GM19468 (cell line): ENCODE results near the gene PDGFD.

ENCODE experiments used
- ATAC-seq: cut with Tn5 transposase; IDR thresholded peaks from one replicate; pipeline ENCODE4 v1.9.1; 2021; ENCODE audit warnings: mild to moderate bottlenecking, moderate library complexity, moderate number of reproducible peaks; ENCODE audit not compliant: unreplicated experiment; ENCODE audit errors: extremely low read depth

PDGFD gene

GRCh38 chr11:104146943-104147342 lies 17.0 kb downstream of the PDGFD start:
- no peak for ATAC-seq

GRCh38 chr11:104146421-104146820 lies 17.5 kb downstream of the PDGFD start:
- ATAC-seq: no peak

- no peak for ATAC-seq
Observed at GRCh38 chr11:104145062-104145461, 18.9 kb downstream of the PDGFD start.

- ATAC-seq: no peak
Observed at GRCh38 chr11:104142698-104143097, 21.2 kb downstream of the PDGFD start.

- no peak for ATAC-seq
Observed at GRCh38 chr11:104136861-104137260, 27.1 kb downstream of the PDGFD start.

- no peak for ATAC-seq
Observed at GRCh38 chr11:104134745-104135144, 29.2 kb downstream of the PDGFD start.

GRCh38 chr11:104130161-104130560 lies 33.8 kb downstream of the PDGFD start:
- ATAC-seq: no peak

GRCh38 chr11:104129145-104129544 lies 34.8 kb downstream of the PDGFD start:
- no peak for ATAC-seq

GRCh38 chr11:104127828-104128227 lies 36.1 kb downstream of the PDGFD start:
- no peak for ATAC-seq

- no peak for ATAC-seq
Observed at GRCh38 chr11:104126464-104126863, 37.5 kb downstream of the PDGFD start.

GRCh38 chr11:104124979-104125378 lies 39.0 kb downstream of the PDGFD start:
- ATAC-seq: peak; percentile 35

GRCh38 chr11:104122836-104123235 lies 41.1 kb downstream of the PDGFD start:
- ATAC-seq: no peak

- ATAC-seq: no peak
Observed at GRCh38 chr11:104122011-104122635, 41.8 kb downstream of the PDGFD start.

GRCh38 chr11:104120493-104121137 lies 43.3 kb downstream of the PDGFD start:
- no peak for ATAC-seq

GRCh38 chr11:104118105-104118744 lies 45.7 kb downstream of the PDGFD start:
- ATAC-seq: no peak

GRCh38 chr11:104113541-104113940 lies 50.4 kb downstream of the PDGFD start:
- ATAC-seq: no peak

GRCh38 chr11:104106136-104106754 lies 57.7 kb downstream of the PDGFD start:
- no peak for ATAC-seq

GRCh38 chr11:104105155-104105554 lies 58.8 kb downstream of the PDGFD start:
- ATAC-seq: no peak

- ATAC-seq: no peak
Observed at GRCh38 chr11:104104664-104105063, 59.3 kb downstream of the PDGFD start.

- ATAC-seq: no peak
Observed at GRCh38 chr11:104104201-104104600, 59.7 kb downstream of the PDGFD start.

GRCh38 chr11:104098555-104098954 lies 65.4 kb downstream of the PDGFD start:
- ATAC-seq: no peak
